HepG2 (cell line): ENCODE data around the gene MEDAG. TPM values are rescaled to one million over a fixed set of nuclear protein-coding genes. Genes with fewer than 3 reads are reported as not detected.

ENCODE experiments used
- ATAC-seq: fragments of 200-7000 bp; cut with Tn5 transposase; 3 replicates; pipeline ENCODE4 v1.9.1; 2020; ENCODE audit warnings: mild to moderate bottlenecking, moderate library complexity
- BruUV-seq: library from RNA; stranded (reverse); fragments of 400-500 nt; replicated peaks from 2 replicates; lab custom pipeline; 2021; lab: Mats Ljungman, UMichigan
- CTCF ChIA-PET: fragments of 300-600 bp; formaldehyde crosslinking; extraction: SDS; loops from one replicate; lab custom pipeline; 2021; ENCODE audit warnings: low total read pairs, inconsistent platforms, low intra/inter-chr PET ratio; lab: Yijun Ruan, JAX
- POLR2A ChIA-PET: fragments of 350-600 bp; sonication (Branson Sonifier 250); formaldehyde crosslinking; loops from one replicate; lab custom pipeline; 2020; ENCODE audit warnings: antibody characterized with exemption, inconsistent platforms; lab: Yijun Ruan, JAX
- DNase-seq: peaks from one replicate; pipeline ENCODE4 v3.0.0-alpha.2; 2015; ENCODE audit warnings: low spot score
- FAIRE-seq: peaks from 3 replicates; lab custom pipeline; 2011; peaks lifted over from hg19 to GRCh38; lab: Jason Lieb, UNC
- H2AFZ ChIP-seq: one replicate; pipeline ENCODE4 v1.6.1; 2011; ENCODE audit warnings: low read length, inconsistent platforms
- H3K27ac ChIP-seq: fragments of 300-600 bp; 3 replicates; pipeline ENCODE4 v1.8.0; 2011; ENCODE audit warnings: mixed run types, mild to moderate bottlenecking, mixed read lengths, low read length, inconsistent platforms; ENCODE audit not compliant: insufficient read depth; ENCODE audit errors: extremely low read length
- H3K27me3 ChIP-seq, 2 experiments: fragments of 200-600 bp in 1 of 2; 2 replicates in 1 of 2; 3 replicates in 1 of 2; pipeline versions ENCODE4 v1.6.0 to v1.8.0; 2011; ENCODE audit warnings: low read length in 2 of 2, mild to moderate bottlenecking in 2 of 2, moderate library complexity in 2 of 2, inconsistent platforms in 1 of 2; ENCODE audit not compliant: insufficient read depth in 2 of 2, control insufficient read depth in 1 of 2
- H3K36me3 ChIP-seq, 2 experiments: fragments of 200-600 bp in 1 of 2; replicated peaks in 1 of 2; 2 replicates in 1 of 2; 3 replicates in 1 of 2; pipeline versions ENCODE4 v1.5.1 to v1.8.0; 2011; ENCODE audit warnings: low read length in 2 of 2, inconsistent platforms in 1 of 2; ENCODE audit not compliant: insufficient read depth in 2 of 2, control insufficient read depth in 1 of 2
- H3K4me1 ChIP-seq: 2 replicates; pipeline ENCODE4 v1.5.1; 2012; ENCODE audit warnings: low read length, inconsistent platforms; ENCODE audit not compliant: insufficient read depth
- H3K4me2 ChIP-seq: 2 replicates; pipeline ENCODE4 v1.6.0; 2011; ENCODE audit warnings: low read depth, low read length, inconsistent platforms
- H3K4me3 ChIP-seq, 3 experiments: fragments of 200-600 bp in 1 of 3; sonication (generic), shearing (Covaris generic) in 1 of 3; replicated peaks in 1 of 3; 2 replicates each; pipeline ENCODE4 v1.5.1; 2011 to 2016; ENCODE audit warnings: low read length in 3 of 3, inconsistent platforms in 2 of 3, low read depth in 2 of 3, mild to moderate bottlenecking in 2 of 3, control low read depth in 1 of 3, mixed read lengths in 1 of 3; ENCODE audit not compliant: insufficient read depth in 1 of 3
- H3K79me2 ChIP-seq: one replicate; pipeline ENCODE4 v1.6.1; 2011; ENCODE audit warnings: low read length, inconsistent platforms; ENCODE audit not compliant: insufficient read depth
- H3K9ac ChIP-seq: 2 replicates; pipeline ENCODE4 v1.6.0; 2011; ENCODE audit warnings: mild to moderate bottlenecking, low read depth, low read length, inconsistent platforms; ENCODE audit not compliant: insufficient read depth
- H3K9me3 ChIP-seq: 2 replicates; pipeline ENCODE4 v1.5.1; 2012; ENCODE audit warnings: mild to moderate bottlenecking, low read length
- H4K20me1 ChIP-seq: 2 replicates; pipeline ENCODE4 v1.6.0; 2011; ENCODE audit warnings: inconsistent platforms, mild to moderate bottlenecking, low read length, moderate library complexity; ENCODE audit not compliant: insufficient read depth
- EED ChIP-seq: sonication (generic); formaldehyde crosslinking; IDR thresholded peaks from 2 replicates; pipeline ENCODE4 v1.5.0; 2020; ENCODE audit warnings: mild to moderate bottlenecking, missing genetic modification reagents
- HDAC1 ChIP-seq: sonication (generic); formaldehyde crosslinking; IDR thresholded peaks from 2 replicates; pipeline ENCODE4 v1.5.1; 2020; ENCODE audit warnings: mild to moderate bottlenecking, missing genetic modification reagents
- HNRNPK ChIP-seq: fragments of 200-400 bp; formaldehyde crosslinking; IDR thresholded peaks from 2 replicates; pipeline ENCODE4 v1.6.1; 2018; ENCODE audit warnings: low read length, low read depth, moderate library complexity, mild to moderate bottlenecking; ENCODE audit not compliant: poor library complexity, severe bottlenecking
- KMT2B ChIP-seq: IDR thresholded peaks from 2 replicates; pipeline ENCODE4 v1.6.1; 2016; ENCODE audit warnings: missing genetic modification reagents, missing compliant biosample characterization
- MAFK ChIP-seq, 2 experiments: IDR thresholded peaks in 1 of 2; conservative IDR thresholded peaks in 1 of 2; 2 replicates each; pipeline ENCODE4 v1.6.1; 2011; ENCODE audit warnings: improper control_type of control experiment in 2 of 2, low read length in 2 of 2
- ONECUT2 ChIP-seq: sonication (generic); formaldehyde crosslinking; IDR thresholded peaks from 2 replicates; pipeline ENCODE4 v1.4.0; 2020; ENCODE audit warnings: missing genetic modification reagents
- RXRA ChIP-seq: sonication (generic); formaldehyde crosslinking; IDR thresholded peaks from 2 replicates; pipeline ENCODE4 v1.5.1; 2020; ENCODE audit warnings: missing genetic modification reagents
- TBX2 ChIP-seq: sonication (generic); formaldehyde crosslinking; IDR thresholded peaks from 2 replicates; pipeline ENCODE4 v1.5.0; 2020; ENCODE audit warnings: missing genetic modification reagents, mild to moderate bottlenecking, borderline replicate concordance
- THAP9 ChIP-seq: sonication (generic); formaldehyde crosslinking; IDR thresholded peaks from 2 replicates; pipeline ENCODE4; 2020; ENCODE audit warnings: missing genetic modification reagents, mild to moderate bottlenecking, borderline replicate concordance
- ZMAT5 ChIP-seq: sonication (generic); formaldehyde crosslinking; IDR thresholded peaks from 2 replicates; pipeline ENCODE4 v1.5.0; 2020; ENCODE audit warnings: mild to moderate bottlenecking, low read depth, missing genetic modification reagents, borderline replicate concordance
- ZNF18 ChIP-seq: sonication (generic); formaldehyde crosslinking; IDR thresholded peaks from 2 replicates; pipeline ENCODE4 v1.8.0; 2022; ENCODE audit warnings: mild to moderate bottlenecking, missing genetic modification reagents; ENCODE audit not compliant: insufficient replicate concordance
- ZNF501 ChIP-seq: sonication (generic); formaldehyde crosslinking; IDR thresholded peaks from 2 replicates; pipeline ENCODE4 v1.5.1; 2020; ENCODE audit warnings: mild to moderate bottlenecking, moderate library complexity, missing genetic modification reagents
- ZNF543 ChIP-seq: sonication (generic); formaldehyde crosslinking; IDR thresholded peaks from 2 replicates; pipeline ENCODE4 v1.4.0; 2020; ENCODE audit warnings: mild to moderate bottlenecking, missing genetic modification reagents
- ZNF570 ChIP-seq: sonication (generic); formaldehyde crosslinking; IDR thresholded peaks from 2 replicates; pipeline ENCODE4 v1.4.0; 2020; ENCODE audit warnings: mild to moderate bottlenecking, missing genetic modification reagents, borderline replicate concordance
- ZNF605 ChIP-seq: sonication (generic); formaldehyde crosslinking; IDR thresholded peaks from 2 replicates; pipeline ENCODE4 v1.8.0; 2022; ENCODE audit warnings: mild to moderate bottlenecking, missing genetic modification reagents
- ZNF607 ChIP-seq: sonication (generic); formaldehyde crosslinking; IDR thresholded peaks from 2 replicates; pipeline ENCODE4 v1.5.1; 2020; ENCODE audit warnings: missing genetic modification reagents, mild to moderate bottlenecking, borderline replicate concordance
- ZNF713 ChIP-seq: sonication (generic); formaldehyde crosslinking; IDR thresholded peaks from 2 replicates; pipeline ENCODE4 v1.4.0; 2020; ENCODE audit warnings: mild to moderate bottlenecking, missing genetic modification reagents
- ZNF75D ChIP-seq: sonication (generic); formaldehyde crosslinking; IDR thresholded peaks from 2 replicates; pipeline ENCODE4 v1.8.1; 2023; ENCODE audit warnings: missing genetic modification reagents, mild to moderate bottlenecking, borderline replicate concordance
- WGBS: methylation state at CpG from one replicate; pipeline ENCODE4 v1.1.6; 2017; ENCODE audit warnings: low lambda C conversion rate; 5-methylcytosine and 5-hydroxymethylcytosine counted together
- in situ Hi-C: cut with HindIII; loops from 2 replicates; pipeline ENCODE4 v1.10.0; 2017; ENCODE audit warnings: low pct_unique_long_range_greater_than_20kb; ENCODE audit not compliant: extremely low pct_ligation_motif_present
- intact Hi-C: fragments of 100-400 bp; cut with micrococcal nuclease; formaldehyde crosslinking; loops from one replicate; pipeline ENCODE4 v1.10.0; 2022; ENCODE audit not compliant: unreplicated experiment
- polyA plus RNA-seq, 8 experiments: library from polyadenylated mRNA; depleted of rRNA in 3 of 8; stranded (reverse) in 7 of 8; unstranded in 1 of 8; fragments of >200 nt; fragmentation: Illumina TruSeq in 4 of 8; extraction: Trizol in 4 of 8; gene quantifications; 2 replicates each; pipeline versions ENCODE4 v1.2.1 to v1.2.3, GENCODE V29; 2011 to 2016; ENCODE audit warnings: low read depth in 4 of 8, missing spikeins in 1 of 8, mixed read lengths in 1 of 8; ENCODE audit not compliant: insufficient read depth in 1 of 8
- total RNA-seq, 5 experiments: library from RNA; depleted of rRNA; stranded (reverse); fragments of >200 nt; fragmentation: Illumina TruSeq; extraction: Trizol; gene quantifications; 2 replicates each; pipeline ENCODE4 v1.2.3, GENCODE V29; 2016; ENCODE audit warnings: low read depth in 1 of 5

Gene MEDAG
- total and polyA plus RNA-seq, 2 of the 13 experiments (the other 11 are each of a cell fraction or from before 2014, with no cell fraction given) = not detected

DNA sequence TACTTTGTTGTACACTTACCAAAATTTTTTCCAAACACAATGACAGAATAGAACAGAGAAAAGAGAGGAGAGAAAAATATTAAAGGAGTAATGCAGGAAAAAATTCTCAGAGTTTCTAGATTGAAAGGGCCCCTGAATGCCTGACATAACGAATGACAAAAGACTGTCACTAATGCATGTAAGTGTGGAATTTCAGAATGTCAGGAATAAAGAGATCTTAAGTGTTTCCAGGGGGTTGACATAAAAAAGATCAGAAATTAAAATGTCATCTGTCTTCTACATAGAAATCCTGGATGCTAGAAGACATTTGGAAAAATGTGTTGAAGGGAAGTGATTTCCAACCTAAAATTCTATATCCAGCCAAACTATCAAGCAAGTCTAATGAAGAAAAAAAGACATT, 53.6 kb downstream of the MEDAG start (continued):
- no peak for TF ChIP-seq KMT2B
- TF ChIP-seq ZMAT5 (CRISPR knock-in tag) = no peak
- TF ChIP-seq ONECUT2 = no peak
- TF ChIP-seq EED (CRISPR knock-in tag) = no peak
- no peak for TF ChIP-seq MAFK (conservative IDR thresholded peaks at IDR 0.05 in 1 of 2, IDR thresholded peaks at IDR 0.05 in 1 of 2; ENCODE audit: low read length in 2 of 2)
- TF ChIP-seq TBX2 (CRISPR knock-in tag) = no peak
- no peak for TF ChIP-seq ZNF18 (CRISPR knock-in tag)
- no peak for TF ChIP-seq THAP9 (CRISPR knock-in tag)

GRCh38 chr13:30963791-30964190, 57.7 kb downstream of the MEDAG start:
- BruUV-seq = no TSS peak
- CTCF ChIA-PET = no interaction called here
- DNase-seq = no peak

More at GRCh38 chr13:30963791-30964190, 57.7 kb downstream of the MEDAG start:
- in situ Hi-C loops = no loop called here
- ATAC-seq (no peak; the same call in 2 of the 3 replicates), FAIRE-seq (no peak)
- Histone ChIP-seq H2AFZ (no peak overlapping the region), H3K9ac (no peak overlapping the region), H3K4me3 (no peak overlapping the region), H3K4me1 (no peaks in the 10 kb centered on the region), H3K27ac (no peak overlapping the region), H3K36me3 (no peaks in the 10 kb centered on the region)
- 21% methylated on average over 5 of the region's 5 CpGs for WGBS
- TF ChIP-seq HDAC1 = no peak
- no peak for TF ChIP-seq ZNF75D (CRISPR knock-in tag)
- no peak for TF ChIP-seq HNRNPK
- TF ChIP-seq ZNF570 (CRISPR knock-in tag) = no peak
- no peak for TF ChIP-seq ZNF605 (CRISPR knock-in tag)
- no peak for TF ChIP-seq RXRA (CRISPR knock-in tag)
- TF ChIP-seq ZNF713 (CRISPR knock-in tag) = no peak
- TF ChIP-seq ZNF543 (CRISPR knock-in tag) = no peak
- TF ChIP-seq ZNF607 (CRISPR knock-in tag) = no peak
- TF ChIP-seq ZNF501 (CRISPR knock-in tag) = no peak
- TF ChIP-seq, all 625 proteins: peak for 0
- intact Hi-C loops = no loop called here
- peaks cover 8% of the 10 kb centered on the region for H3K9me3 ChIP-seq
- POLR2A ChIA-PET = no interaction called here
- H3K27me3 ChIP-seq = peaks cover 0 to 3% of the 10 kb centered on the region in 2 experiments; a peak in 2 of 5 replicates
- H4K20me1 ChIP-seq = no peaks in the 10 kb centered on the region
- H3K79me2 ChIP-seq = no peaks in the 10 kb centered on the region
- no peak overlapping the region for H3K4me2 ChIP-seq
